ENCODE results near the gene APOBEC3F. TPM values are rescaled to one million over a fixed set of nuclear protein-coding genes. Genes with fewer than 3 reads are reported as not detected.
A peak's percentile ranks its signal among the peaks of the same experiment; 100 is the strongest.
"Not testable (repeated sequence)": the region's sequence is repeated elsewhere in the genome, so short reads cannot be mapped to it uniquely, and the experiment has no call there.

The APOBEC3F gene
- total RNA-seq, 2 donors from 2014 or later, result 0.49 to 0.95 TPM

DNA sequence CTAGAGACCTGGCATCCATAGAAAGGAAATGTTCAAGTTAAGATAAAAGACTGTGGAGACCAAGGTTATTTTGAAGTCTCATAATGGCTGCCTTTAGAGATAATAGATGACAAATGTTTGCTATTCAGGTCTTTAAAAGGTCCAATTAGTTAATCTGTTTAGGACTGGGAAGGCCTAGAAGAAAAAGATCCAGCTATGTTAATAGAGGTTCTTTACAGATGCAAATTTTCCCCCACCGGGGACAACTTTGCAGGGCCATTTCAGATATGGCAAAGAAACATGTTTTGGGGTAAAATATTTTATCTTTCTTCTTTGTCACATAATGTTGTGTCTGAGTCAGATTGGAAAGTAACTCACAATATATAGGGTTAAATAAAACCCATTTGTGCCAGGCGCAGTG is 33.3 kb downstream of the APOBEC3F start:
- H3K4me3 ChIP-seq, result no peak overlapping the region
- no peaks in the 10 kb centered on the region for H3K9me3 ChIP-seq
- DNase-seq (ENCODE audit: low spot score), result no peak
- TF ChIP-seq, protein P1, sequence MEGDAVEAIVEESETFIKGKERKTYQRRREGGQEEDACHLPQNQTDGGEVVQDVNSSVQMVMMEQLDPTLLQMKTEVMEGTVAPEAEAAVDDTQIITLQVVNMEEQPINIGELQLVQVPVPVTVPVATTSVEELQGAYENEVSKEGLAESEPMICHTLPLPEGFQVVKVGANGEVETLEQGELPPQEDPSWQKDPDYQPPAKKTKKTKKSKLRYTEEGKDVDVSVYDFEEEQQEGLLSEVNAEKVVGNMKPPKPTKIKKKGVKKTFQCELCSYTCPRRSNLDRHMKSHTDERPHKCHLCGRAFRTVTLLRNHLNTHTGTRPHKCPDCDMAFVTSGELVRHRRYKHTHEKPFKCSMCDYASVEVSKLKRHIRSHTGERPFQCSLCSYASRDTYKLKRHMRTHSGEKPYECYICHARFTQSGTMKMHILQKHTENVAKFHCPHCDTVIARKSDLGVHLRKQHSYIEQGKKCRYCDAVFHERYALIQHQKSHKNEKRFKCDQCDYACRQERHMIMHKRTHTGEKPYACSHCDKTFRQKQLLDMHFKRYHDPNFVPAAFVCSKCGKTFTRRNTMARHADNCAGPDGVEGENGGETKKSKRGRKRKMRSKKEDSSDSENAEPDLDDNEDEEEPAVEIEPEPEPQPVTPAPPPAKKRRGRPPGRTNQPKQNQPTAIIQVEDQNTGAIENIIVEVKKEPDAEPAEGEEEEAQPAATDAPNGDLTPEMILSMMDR (IDR thresholded peaks at IDR 0.05), result no peak
- no peak overlapping the region for H3K27ac ChIP-seq
- H3K27me3 ChIP-seq (replicated peaks; ENCODE audit: insufficient read depth), result no peaks in the 10 kb centered on the region
- ATAC-seq (ENCODE audit: insufficient number of reproducible peaks, low FRiP score, low read depth), result no peak
- peaks cover 4 to 9% of the 10 kb centered on the region in 2 donors for H3K4me1 ChIP-seq (ENCODE audit: control insufficient read depth in 1 of 2, low read depth in 2 of 2)
- no peaks in the 10 kb centered on the region for H3K36me3 ChIP-seq

DNA sequence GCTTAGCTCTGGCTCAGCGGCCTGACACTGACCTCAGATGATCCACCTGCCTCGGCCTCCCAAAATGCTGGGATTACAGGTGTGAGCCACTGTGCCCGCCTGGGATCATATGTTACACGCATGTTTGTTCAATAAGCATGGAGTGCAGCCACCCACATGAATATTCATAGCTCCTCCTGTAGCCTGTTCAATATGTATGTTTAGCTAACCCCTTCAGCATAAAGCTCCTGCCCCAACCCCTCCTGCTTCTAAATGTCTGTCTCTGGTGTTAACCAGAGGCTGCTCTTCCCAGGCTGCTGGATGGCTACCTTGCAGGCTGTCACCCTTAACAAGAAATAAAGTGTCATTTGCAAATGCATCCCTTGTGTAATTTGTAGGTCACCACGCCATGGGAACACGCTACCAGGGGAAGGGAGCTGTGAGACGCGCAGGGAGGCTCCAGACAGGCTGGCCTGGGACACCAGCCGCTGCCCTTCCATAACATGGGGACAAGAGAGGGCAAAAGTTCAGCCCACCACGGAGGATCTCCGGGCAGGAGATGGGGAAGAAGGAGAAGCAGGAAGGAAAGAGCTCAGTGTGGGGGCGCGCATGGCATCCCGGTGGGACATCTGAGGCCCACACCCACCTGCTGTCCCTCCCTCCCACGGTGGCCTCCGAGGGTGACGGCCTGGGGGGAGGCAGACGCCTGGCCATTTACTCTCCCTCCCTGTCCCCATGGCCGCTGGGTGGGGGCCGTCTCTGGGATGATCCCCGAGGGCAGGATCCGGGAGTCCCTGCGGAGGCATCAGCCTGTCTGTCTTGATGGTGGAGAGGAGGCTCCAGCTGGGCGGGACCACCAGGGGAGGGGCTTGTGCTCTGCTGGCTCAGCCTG is 35.7 kb downstream of the APOBEC3F start:
- not testable (repeated sequence) for H3K27ac ChIP-seq; H3K9me3 ChIP-seq; ATAC-seq (ENCODE audit: insufficient number of reproducible peaks, low FRiP score, low read depth); H3K27me3 ChIP-seq (replicated peaks; ENCODE audit: insufficient read depth); H3K36me3 ChIP-seq; DNase-seq (ENCODE audit: low spot score); H3K4me1 ChIP-seq (ENCODE audit: control insufficient read depth in 1 of 2, low read depth in 2 of 2)
- peak overlapping the region; percentile 71 for H3K4me3 ChIP-seq

DNA sequence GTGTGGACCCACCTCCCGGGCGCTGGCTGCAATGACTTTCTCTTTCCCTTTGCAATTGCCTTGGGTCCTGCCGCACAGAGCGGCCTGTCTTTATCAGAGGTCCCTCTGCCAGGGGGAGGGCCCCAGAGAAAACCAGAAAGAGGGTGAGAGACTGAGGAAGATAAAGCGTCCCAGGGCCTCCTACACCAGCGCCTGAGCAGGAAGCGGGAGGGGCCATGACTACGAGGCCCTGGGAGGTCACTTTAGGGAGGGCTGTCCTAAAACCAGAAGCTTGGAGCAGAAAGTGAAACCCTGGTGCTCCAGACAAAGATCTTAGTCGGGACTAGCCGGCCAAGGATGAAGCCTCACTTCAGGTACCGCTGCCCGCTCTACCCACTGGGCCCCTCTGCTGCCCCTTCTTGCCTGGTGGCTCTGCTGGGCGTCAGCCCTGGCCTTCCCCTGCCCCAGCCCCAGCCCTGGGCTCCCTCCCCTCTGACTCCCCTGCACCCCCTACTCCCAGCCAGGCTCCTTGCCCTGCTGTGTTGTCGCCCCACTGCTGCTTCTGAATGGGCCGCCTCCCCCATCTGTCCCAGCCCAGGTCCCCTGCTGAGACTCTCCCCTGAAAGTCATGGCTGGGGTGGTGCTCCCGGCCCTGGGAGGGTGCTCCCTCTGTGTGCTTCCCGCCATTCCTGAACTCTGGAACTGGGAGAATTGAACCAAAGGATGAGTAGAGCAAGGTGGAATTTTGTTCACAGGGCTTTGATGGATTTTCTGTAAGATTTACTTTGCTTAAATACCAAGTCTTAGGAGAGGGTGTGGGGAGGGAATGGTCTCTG is 36.6 kb downstream of the APOBEC3F start, which contains the start of gene APOBEC3G:
TSS of gene APOBEC3G (plus strand) at position 250 of the 815 bp plus-strand sequence. CDS start at position 337, 87 bp downstream.
- Histone ChIP-seq H3K4me3 (peak within 1 kb of the TSS; percentile 71), H3K27ac (peak within 1 kb of the TSS; percentile 53 to 61)
- H3K9me3 ChIP-seq; H3K27me3 ChIP-seq (replicated peaks; ENCODE audit: insufficient read depth); H3K4me1 ChIP-seq (ENCODE audit: control insufficient read depth in 1 of 2, low read depth in 2 of 2); H3K36me3 ChIP-seq; DNase-seq (ENCODE audit: low spot score): not testable (repeated sequence)
- ATAC-seq (ENCODE audit: insufficient number of reproducible peaks, low FRiP score, low read depth), result peak; percentile 53

DNA sequence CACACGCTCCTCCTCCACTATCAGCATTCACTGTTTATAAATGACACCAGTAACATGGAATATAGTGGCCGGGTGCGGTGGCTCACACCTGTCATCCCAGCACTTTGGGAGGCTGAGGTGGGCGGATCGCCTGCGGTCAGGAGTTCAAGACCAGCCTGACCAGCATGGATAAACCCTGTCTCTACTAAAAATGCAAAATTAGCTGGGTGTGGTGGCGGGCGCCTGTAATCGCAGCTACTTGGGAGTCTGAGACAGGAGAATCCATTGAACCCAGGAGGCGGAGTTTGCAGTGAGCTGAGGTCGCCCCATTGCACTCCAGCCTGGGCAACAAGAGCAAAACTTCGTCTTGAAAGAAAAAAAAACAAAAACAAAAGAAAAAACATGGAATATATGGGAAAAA is 37.2 kb downstream of the APOBEC3F start:
- not testable (repeated sequence) for H3K36me3 ChIP-seq; ATAC-seq (ENCODE audit: insufficient number of reproducible peaks, low FRiP score, low read depth); DNase-seq (ENCODE audit: low spot score); H3K27ac ChIP-seq; H3K9me3 ChIP-seq; H3K4me1 ChIP-seq (ENCODE audit: control insufficient read depth in 1 of 2, low read depth in 2 of 2); H3K27me3 ChIP-seq (replicated peaks; ENCODE audit: insufficient read depth)
- peak overlapping the region; percentile 71 for H3K4me3 ChIP-seq

DNA sequence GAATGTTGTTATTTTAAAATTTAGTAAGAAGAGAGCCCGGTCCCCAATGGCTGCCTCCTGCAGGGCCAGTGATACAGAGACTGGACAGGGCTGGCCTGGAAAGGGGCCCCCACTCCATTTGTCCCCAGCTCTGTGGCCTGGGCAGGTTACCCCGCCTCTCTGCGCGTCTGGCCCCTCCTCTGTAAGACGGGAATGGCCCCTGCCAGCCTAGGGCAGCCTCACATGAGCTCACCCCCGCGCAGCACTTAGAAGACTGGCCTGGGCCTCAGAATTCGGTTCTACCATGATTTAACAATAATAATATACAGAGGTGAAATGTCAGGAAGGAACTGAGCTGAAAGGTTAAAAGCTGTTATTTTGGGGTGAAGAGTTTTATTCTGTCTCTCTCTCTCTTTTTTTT is 37.7 kb downstream of the APOBEC3F start:
- TF ChIP-seq, protein P1 (IDR thresholded peaks at IDR 0.05), result no peak
- no peak for ATAC-seq (ENCODE audit: insufficient number of reproducible peaks, low FRiP score, low read depth)
- H3K4me1 ChIP-seq (ENCODE audit: control insufficient read depth in 1 of 2, low read depth in 2 of 2), result peaks cover 4 to 9% of the 10 kb centered on the region in 2 donors
- no peaks in the 10 kb centered on the region for H3K27me3 ChIP-seq (replicated peaks; ENCODE audit: insufficient read depth)
- peak overlapping the region; percentile 9 for H3K4me3 ChIP-seq
- no peaks in the 10 kb centered on the region for H3K9me3 ChIP-seq
- H3K27ac ChIP-seq, result no peak overlapping the region
- DNase-seq (ENCODE audit: low spot score), result no peak
- H3K36me3 ChIP-seq, result peaks cover 4% of the 10 kb centered on the region

DNA sequence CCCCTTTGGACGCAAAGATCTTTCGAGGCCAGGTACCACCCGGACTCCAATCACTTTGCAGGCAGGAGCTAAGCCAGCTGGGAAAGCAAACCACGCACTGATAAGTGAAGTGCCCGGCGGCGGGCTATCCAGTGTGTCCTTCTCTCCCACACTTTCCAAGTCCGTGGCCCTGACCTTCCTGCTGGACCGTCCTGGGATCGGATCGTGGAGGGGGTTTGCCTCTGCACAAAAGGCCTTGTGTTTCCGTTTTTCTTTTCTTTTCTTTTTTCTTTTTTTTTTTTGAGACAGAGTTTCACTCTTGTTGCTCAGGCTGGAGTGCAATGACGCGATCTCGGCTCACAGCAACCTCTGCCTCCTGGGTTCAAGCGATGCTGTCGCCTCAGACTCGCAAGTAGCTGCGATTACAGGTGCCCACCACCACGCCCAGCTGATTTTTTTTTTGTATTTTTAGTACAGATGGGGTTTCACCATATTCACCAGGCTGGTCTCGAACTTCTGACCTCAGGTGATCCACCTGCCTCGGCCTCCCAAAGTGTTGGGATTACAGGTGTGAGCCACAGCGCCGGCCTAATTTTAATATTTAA is 38.5 kb downstream of the APOBEC3F start:
- not testable (repeated sequence) for H3K27me3 ChIP-seq (replicated peaks; ENCODE audit: insufficient read depth); H3K27ac ChIP-seq; H3K9me3 ChIP-seq; DNase-seq (ENCODE audit: low spot score); ATAC-seq (ENCODE audit: insufficient number of reproducible peaks, low FRiP score, low read depth); H3K4me1 ChIP-seq (ENCODE audit: control insufficient read depth in 1 of 2, low read depth in 2 of 2); H3K4me3 ChIP-seq; H3K36me3 ChIP-seq
